Measurements from ENCODE around the gene HMG20B. TPM values are rescaled to one million over a fixed set of nuclear protein-coding genes. Genes with fewer than 3 reads are reported as not detected.

Gene HMG20B
- polyA plus RNA-seq, 1 donor from 2014 or later, result 22.6 TPM

DNA sequence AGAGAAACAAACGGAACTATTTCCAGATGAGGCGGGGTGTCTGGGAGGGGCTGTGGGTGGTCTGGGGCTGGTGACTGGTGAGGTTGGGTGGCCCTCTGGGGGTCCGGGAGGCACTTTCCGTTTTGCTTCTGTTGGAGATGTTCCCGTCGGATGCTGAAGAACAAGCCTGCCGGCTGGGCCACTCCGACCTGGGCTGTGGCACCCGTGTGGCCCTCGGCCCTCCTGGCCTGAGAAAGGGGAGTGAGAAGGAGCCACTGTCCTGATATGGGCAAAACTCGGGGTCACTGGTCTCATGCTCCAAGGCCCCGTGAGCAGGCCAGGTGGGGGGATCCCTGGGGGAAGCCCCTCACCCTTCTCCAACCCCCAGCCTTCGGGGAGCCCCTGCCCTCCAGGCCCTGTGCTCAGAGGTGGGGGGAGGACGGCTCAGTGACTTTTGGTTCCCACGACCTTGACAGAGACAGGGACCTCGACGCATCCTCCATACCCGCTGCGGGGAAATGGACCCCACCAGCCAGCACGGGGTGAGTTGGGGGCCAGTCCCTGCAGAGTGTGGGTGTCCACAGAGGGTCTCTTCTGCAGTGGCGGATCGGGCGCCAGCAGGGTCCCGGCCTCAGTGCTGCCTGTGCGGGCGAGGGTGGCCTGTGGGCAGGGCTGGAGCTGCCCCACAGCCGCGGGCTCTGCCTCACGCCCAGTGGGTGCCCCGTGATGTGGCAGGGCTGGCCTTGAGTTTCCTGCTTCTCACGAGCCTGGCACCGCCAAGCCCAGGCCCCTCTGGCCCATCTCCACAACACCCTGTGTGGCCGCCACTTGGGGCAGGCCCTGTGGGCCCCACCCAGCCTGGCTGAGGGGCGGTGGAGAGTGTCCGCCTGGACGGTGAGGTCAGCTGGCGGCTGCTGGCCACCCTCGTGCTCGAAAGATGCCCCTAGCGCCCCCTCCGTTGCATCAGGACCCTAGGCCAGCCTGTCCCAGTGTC lies 38.3 kb downstream of the HMG20B start:
- Histone ChIP-seq H3K4me3 (ENCODE audit: low read length) (no peak overlapping the region), H2AFZ (ENCODE audit: low read depth, low read length) (no peak overlapping the region), H3K9ac (ENCODE audit: low read length) (no peak overlapping the region), H3K9me3 (ENCODE audit: low read length) (no peaks in the 10 kb centered on the region), H3K27ac (ENCODE audit: low read length) (no peak overlapping the region), H4K20me1 (ENCODE audit: insufficient read depth) (no peaks in the 10 kb centered on the region), H3K9me2 (ENCODE audit: insufficient read depth, low read length) (no peaks in the 10 kb centered on the region), H3K36me3 (ENCODE audit: insufficient read depth, low read length) (no peaks in the 10 kb centered on the region), H3F3A (ENCODE audit: insufficient read depth, low read length, poor library complexity, severe bottlenecking) (no peaks in the 10 kb centered on the region), H3K4me2 (ENCODE audit: low read length) (no peak overlapping the region), H3K27me3 (ENCODE audit: insufficient read depth, low read depth, low read length) (peaks cover 22% of the 10 kb centered on the region), H3K79me2 (replicated peaks; ENCODE audit: insufficient read depth, low read length) (no peaks in the 10 kb centered on the region)
- TF ChIP-seq TAF1 (IDR thresholded peaks at IDR 0.05; ENCODE audit: low read depth), result no peak
- no peak for TF ChIP-seq MXI1 (conservative IDR thresholded peaks at IDR 0.05; ENCODE audit: poor library complexity, severe bottlenecking)
- TF ChIP-seq, protein P1, sequence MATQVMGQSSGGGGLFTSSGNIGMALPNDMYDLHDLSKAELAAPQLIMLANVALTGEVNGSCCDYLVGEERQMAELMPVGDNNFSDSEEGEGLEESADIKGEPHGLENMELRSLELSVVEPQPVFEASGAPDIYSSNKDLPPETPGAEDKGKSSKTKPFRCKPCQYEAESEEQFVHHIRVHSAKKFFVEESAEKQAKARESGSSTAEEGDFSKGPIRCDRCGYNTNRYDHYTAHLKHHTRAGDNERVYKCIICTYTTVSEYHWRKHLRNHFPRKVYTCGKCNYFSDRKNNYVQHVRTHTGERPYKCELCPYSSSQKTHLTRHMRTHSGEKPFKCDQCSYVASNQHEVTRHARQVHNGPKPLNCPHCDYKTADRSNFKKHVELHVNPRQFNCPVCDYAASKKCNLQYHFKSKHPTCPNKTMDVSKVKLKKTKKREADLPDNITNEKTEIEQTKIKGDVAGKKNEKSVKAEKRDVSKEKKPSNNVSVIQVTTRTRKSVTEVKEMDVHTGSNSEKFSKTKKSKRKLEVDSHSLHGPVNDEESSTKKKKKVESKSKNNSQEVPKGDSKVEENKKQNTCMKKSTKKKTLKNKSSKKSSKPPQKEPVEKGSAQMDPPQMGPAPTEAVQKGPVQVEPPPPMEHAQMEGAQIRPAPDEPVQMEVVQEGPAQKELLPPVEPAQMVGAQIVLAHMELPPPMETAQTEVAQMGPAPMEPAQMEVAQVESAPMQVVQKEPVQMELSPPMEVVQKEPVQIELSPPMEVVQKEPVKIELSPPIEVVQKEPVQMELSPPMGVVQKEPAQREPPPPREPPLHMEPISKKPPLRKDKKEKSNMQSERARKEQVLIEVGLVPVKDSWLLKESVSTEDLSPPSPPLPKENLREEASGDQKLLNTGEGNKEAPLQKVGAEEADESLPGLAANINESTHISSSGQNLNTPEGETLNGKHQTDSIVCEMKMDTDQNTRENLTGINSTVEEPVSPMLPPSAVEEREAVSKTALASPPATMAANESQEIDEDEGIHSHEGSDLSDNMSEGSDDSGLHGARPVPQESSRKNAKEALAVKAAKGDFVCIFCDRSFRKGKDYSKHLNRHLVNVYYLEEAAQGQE (IDR thresholded peaks at IDR 0.05; ENCODE audit: borderline replicate concordance), result no peak
- no peak for TF ChIP-seq EZH2 (IDR thresholded peaks at IDR 0.05; ENCODE audit: borderline replicate concordance, insufficient read depth, low read length, poor library complexity, severe bottlenecking)
- TF ChIP-seq SMC3 (conservative IDR thresholded peaks at IDR 0.05; ENCODE audit: poor library complexity), result no peak
- TF ChIP-seq EP300 (conservative IDR thresholded peaks at IDR 0.05; ENCODE audit: poor library complexity, severe bottlenecking), result no peak

DNA sequence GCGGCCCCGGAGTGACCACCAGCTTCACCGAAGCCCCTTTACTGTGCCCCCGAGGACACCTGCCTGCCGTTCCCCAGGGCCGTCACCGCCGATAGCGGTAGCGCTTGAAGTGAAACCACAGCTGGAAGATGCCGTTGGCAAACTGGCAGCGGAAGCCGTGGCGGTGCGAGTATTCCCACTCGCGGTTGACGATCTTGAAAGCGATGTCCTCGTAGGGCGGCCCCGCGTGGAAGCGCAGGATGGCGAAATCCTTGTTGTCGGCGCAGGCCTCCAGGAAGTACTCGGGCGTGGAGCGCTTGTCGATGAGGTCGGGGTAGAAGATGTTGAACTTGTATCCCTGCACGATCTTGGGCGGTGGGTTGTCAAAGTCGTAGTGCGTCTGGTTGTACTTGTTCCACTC lies 39.1 kb downstream of the HMG20B start:
- Histone ChIP-seq H3F3A (ENCODE audit: insufficient read depth, low read length, poor library complexity, severe bottlenecking) (no peaks in the 10 kb centered on the region), H3K9me3 (ENCODE audit: low read length) (no peaks in the 10 kb centered on the region), H3K9ac (ENCODE audit: low read length) (no peak overlapping the region), H3K4me2 (ENCODE audit: low read length) (no peak overlapping the region), H3K36me3 (ENCODE audit: insufficient read depth, low read length) (no peaks in the 10 kb centered on the region), H3K27me3 (ENCODE audit: insufficient read depth, low read depth, low read length) (peaks cover 14% of the 10 kb centered on the region), H3K4me3 (ENCODE audit: low read length) (no peak overlapping the region), H2AFZ (ENCODE audit: low read depth, low read length) (no peak overlapping the region), H3K9me2 (ENCODE audit: insufficient read depth, low read length) (no peaks in the 10 kb centered on the region), H3K27ac (ENCODE audit: low read length) (no peak overlapping the region), H4K20me1 (ENCODE audit: insufficient read depth) (no peaks in the 10 kb centered on the region), H3K79me2 (replicated peaks; ENCODE audit: insufficient read depth, low read length) (no peaks in the 10 kb centered on the region)
- TF ChIP-seq SMC3 (conservative IDR thresholded peaks at IDR 0.05; ENCODE audit: poor library complexity) (no peak), EP300 (conservative IDR thresholded peaks at IDR 0.05; ENCODE audit: poor library complexity, severe bottlenecking) (no peak), EZH2 (IDR thresholded peaks at IDR 0.05; ENCODE audit: borderline replicate concordance, insufficient read depth, low read length, poor library complexity, severe bottlenecking) (no peak)

DNA sequence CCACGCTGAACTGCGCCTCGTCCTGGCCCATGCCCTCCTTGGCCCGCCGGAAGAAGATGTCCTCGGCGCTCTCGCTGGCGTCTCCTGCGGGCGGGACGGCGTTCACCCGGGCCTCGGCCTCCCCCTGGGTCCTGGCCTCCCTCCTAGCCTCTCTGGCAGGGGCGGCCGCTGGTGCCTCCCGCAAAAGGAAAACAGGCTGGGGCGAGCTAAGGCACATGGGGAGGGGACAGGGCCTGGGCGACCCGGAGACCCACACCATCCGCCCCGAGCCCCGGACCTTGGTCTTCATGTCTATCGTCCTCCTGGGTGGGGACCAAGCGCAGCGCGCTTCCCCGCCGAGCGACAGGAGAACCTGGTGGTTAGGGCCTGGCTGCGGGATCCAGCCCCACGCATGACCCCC lies 39.6 kb downstream of the HMG20B start:
- Histone ChIP-seq H3K36me3 (ENCODE audit: insufficient read depth, low read length) (no peaks in the 10 kb centered on the region), H3K9me3 (ENCODE audit: low read length) (no peaks in the 10 kb centered on the region), H3F3A (ENCODE audit: insufficient read depth, low read length, poor library complexity, severe bottlenecking) (no peaks in the 10 kb centered on the region)

More for the DNA sequence above, 39.6 kb downstream of the HMG20B start:
- no peak overlapping the region for H3K4me3 ChIP-seq (ENCODE audit: low read length)
- no peak overlapping the region for H3K9ac ChIP-seq (ENCODE audit: low read length)
- H3K79me2 ChIP-seq (replicated peaks; ENCODE audit: insufficient read depth, low read length), result no peaks in the 10 kb centered on the region
- TF ChIP-seq EZH2 (IDR thresholded peaks at IDR 0.05; ENCODE audit: borderline replicate concordance, insufficient read depth, low read length, poor library complexity, severe bottlenecking) (no peak), RAD21 (conservative IDR thresholded peaks at IDR 0.05) (no peak), POLR2AphosphoS5 (IDR thresholded peaks at IDR 0.05) (no peak), EP300 (conservative IDR thresholded peaks at IDR 0.05; ENCODE audit: poor library complexity, severe bottlenecking) (no peak), TAF1 (IDR thresholded peaks at IDR 0.05; ENCODE audit: low read depth) (no peak), SMC3 (conservative IDR thresholded peaks at IDR 0.05; ENCODE audit: poor library complexity) (no peak), MXI1 (conservative IDR thresholded peaks at IDR 0.05; ENCODE audit: poor library complexity, severe bottlenecking) (no peak)
- TF ChIP-seq, protein P1 (IDR thresholded peaks at IDR 0.05; ENCODE audit: borderline replicate concordance), result no peak
- TF ChIP-seq, protein P2, sequence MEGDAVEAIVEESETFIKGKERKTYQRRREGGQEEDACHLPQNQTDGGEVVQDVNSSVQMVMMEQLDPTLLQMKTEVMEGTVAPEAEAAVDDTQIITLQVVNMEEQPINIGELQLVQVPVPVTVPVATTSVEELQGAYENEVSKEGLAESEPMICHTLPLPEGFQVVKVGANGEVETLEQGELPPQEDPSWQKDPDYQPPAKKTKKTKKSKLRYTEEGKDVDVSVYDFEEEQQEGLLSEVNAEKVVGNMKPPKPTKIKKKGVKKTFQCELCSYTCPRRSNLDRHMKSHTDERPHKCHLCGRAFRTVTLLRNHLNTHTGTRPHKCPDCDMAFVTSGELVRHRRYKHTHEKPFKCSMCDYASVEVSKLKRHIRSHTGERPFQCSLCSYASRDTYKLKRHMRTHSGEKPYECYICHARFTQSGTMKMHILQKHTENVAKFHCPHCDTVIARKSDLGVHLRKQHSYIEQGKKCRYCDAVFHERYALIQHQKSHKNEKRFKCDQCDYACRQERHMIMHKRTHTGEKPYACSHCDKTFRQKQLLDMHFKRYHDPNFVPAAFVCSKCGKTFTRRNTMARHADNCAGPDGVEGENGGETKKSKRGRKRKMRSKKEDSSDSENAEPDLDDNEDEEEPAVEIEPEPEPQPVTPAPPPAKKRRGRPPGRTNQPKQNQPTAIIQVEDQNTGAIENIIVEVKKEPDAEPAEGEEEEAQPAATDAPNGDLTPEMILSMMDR (IDR thresholded peaks at IDR 0.05; ENCODE audit: poor library complexity, severe bottlenecking), result no peak
- H2AFZ ChIP-seq (ENCODE audit: low read depth, low read length), result no peak overlapping the region
- no peaks in the 10 kb centered on the region for H3K9me2 ChIP-seq (ENCODE audit: insufficient read depth, low read length)
- H3K27me3 ChIP-seq (ENCODE audit: insufficient read depth, low read depth, low read length), result peaks cover 9% of the 10 kb centered on the region
- H3K4me2 ChIP-seq (ENCODE audit: low read length), result no peak overlapping the region
- no peaks in the 10 kb centered on the region for H4K20me1 ChIP-seq (ENCODE audit: insufficient read depth)
- H3K27ac ChIP-seq (ENCODE audit: low read length), result no peak overlapping the region
